Measurements from ENCODE around the gene NFILZ. TPM values are rescaled to one million over a fixed set of nuclear protein-coding genes. Genes with fewer than 3 reads are reported as not detected.
A peak's percentile ranks its signal among the peaks of the same experiment; 100 is the strongest.
"Not testable (repeated sequence)": the region's sequence is repeated elsewhere in the genome, so short reads cannot be mapped to it uniquely, and the experiment has no call there.

Gene NFILZ
- polyA plus RNA-seq, 10 donors, result not detected

- DNase-seq, result no peak
Observed at GRCh38 chr19:8611391-8611876, 19.0 kb upstream of the NFILZ start.

GRCh38 chr19:8611877-8612806 lies 18.3 kb upstream of the NFILZ start:
- peak; percentile 63 to 87 (median 77) for DNase-seq

- DNase-seq, result no peak
Observed at GRCh38 chr19:8612807-8613171, 17.6 kb upstream of the NFILZ start.

DNA sequence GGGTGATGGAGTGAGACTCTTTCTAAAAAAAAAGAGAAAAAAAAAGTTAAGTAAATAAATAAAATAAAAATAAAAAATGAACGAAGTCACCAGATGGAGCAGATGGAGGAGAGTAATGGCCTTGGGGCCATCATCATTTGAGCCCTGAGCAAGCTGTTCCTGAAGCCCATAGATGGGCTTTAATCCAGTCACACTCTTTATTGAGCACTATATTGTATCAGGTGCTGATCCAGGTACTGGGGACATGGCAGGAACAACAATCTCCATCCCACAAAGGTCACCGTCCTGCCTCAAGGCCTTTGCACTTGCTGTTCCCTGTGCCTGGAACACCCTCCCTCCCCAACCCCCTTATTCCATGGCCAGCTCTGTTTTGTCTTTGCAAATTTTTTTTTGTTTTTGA lies 16.0 kb upstream of the NFILZ start:
- DNase-seq, result no peak

DNA sequence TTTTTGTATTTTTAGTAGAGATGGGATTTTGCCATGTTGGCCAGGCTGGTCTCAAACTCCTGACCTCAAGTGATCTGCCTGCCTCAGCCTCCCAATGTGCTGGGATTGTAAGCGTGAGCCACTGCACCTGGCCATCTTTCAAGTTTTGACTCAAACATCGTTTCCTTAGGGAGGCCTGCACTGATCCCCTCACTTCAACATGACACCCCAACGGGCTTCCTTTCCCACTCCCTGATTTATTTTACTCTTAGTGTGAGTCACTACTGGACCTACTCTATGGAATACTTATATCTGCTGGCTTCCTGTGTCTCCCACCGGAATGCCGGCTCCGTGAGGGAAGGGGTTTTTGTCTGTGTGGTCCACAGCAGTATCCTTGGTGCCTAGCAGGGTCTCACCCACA lies 15.4 kb upstream of the NFILZ start:
- DNase-seq, result no peak

GRCh38 chr19:8615813-8616596 lies 14.4 kb upstream of the NFILZ start:
- DNase-seq, result peak in 2 of 3 donors; percentile 63 to 75

GRCh38 chr19:8616861-8617260 lies 13.6 kb upstream of the NFILZ start:
- DNase-seq, result no peak

GRCh38 chr19:8617325-8617724 lies 13.1 kb upstream of the NFILZ start:
- DNase-seq, result not testable (repeated sequence)

- no peak for DNase-seq
Observed at GRCh38 chr19:8617984-8618383, 12.4 kb upstream of the NFILZ start.

- no peak for DNase-seq
Observed at GRCh38 chr19:8618751-8619150, 11.7 kb upstream of the NFILZ start.

- DNase-seq, result not testable (repeated sequence)
Observed at GRCh38 chr19:8622886-8623285, 7.5 kb upstream of the NFILZ start.

DNA sequence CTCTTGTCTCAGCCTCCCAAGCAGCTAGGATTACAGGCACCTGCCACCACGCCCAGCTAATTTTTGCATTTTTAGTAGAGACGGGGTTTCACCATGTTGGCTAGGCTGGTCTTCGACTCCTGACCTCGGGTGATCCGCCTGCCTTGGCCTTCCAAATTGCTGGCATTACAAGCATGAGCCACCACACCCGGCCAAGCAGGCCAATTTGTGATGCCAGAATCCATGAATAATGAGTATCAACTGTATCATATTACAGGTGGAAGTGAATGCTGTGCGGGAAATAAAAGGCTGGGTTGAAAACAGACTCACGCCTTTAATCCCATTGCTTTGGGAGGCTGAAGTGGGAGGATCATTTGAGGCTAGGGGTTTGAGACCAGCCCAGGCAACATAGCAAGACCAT lies 3.6 kb upstream of the NFILZ start:
- DNase-seq, result no peak

GRCh38 chr19:8629184-8629583 lies 1.2 kb upstream of the NFILZ start:
- no peak for DNase-seq

DNA sequence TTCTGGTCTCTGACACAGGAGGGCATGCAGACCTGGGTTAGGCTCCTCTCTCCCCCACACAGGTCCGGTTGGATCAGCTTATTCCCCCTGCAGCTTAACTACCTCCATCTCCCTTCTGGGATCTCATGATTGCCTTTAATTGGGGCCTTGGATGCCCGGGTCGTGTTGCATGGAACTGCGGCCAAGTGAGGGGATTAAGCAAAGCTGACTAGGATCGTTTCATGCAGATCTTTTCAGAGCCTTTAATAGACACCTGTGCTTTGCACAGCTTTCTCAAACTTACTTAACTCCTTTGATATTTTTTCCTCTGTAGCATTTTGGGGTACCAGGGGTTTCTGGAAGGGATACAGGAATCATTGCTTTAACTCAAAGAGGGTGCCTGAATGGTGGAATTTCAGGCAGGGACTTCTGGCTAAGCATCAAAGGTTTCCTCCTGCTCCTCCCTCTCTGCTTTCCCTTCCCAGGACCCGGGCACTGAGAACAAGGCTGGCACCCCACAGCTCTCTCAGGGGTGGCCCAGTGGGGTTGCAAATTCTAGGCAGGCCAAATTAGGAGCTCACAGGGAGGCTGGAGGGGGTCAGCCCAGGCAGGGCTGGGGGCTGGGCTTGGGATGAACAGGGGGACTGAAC lies 477 bp downstream of the NFILZ start:
- no peak for DNase-seq

DNA sequence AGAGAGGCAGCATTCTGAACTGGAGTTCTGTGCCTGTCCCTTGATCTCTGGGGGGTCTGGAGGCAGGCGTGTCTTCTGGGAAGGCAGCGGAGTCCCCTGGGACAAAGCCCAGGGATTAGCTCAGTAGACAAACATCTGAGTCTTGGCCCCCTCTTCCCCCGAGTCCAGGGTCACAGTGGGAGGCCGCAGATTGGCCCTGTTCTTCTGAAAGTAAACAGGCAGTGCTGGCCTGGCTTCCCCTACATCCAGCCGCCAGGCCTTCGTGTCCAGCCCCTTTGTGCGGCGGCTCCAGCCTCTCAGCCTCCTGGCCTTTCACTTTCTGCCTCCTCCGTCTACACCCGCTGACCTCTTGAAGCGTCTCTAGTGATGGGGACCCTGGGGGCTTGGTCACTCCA lies 989 bp downstream of the NFILZ start:
- DNase-seq, result no peak

GRCh38 chr19:8635422-8635821 lies 5.0 kb downstream of the NFILZ start:
- no peak for DNase-seq

DNA sequence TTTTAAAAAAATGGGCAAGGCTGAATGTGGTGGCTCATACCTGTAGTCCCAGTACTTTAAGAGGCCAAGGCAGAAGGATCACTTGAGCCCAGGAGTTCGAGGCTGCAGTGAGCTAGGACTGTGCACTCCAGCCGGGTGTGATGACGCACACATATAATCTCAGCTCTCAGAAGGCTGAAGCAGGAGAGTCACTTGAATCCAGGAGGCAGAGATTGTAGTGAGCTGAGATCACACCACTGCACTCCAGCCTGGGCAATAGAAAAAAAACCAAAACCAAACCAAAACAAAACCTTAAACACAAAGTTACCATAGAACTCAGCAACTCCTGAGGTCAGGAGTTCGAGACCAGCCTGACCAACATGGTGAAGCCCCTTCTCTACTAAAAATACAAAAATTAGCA lies 6.6 kb downstream of the NFILZ start:
- not testable (repeated sequence) for DNase-seq

- DNase-seq, result no peak
Observed at GRCh38 chr19:8638078-8638619, 7.7 kb downstream of the NFILZ start.

DNA sequence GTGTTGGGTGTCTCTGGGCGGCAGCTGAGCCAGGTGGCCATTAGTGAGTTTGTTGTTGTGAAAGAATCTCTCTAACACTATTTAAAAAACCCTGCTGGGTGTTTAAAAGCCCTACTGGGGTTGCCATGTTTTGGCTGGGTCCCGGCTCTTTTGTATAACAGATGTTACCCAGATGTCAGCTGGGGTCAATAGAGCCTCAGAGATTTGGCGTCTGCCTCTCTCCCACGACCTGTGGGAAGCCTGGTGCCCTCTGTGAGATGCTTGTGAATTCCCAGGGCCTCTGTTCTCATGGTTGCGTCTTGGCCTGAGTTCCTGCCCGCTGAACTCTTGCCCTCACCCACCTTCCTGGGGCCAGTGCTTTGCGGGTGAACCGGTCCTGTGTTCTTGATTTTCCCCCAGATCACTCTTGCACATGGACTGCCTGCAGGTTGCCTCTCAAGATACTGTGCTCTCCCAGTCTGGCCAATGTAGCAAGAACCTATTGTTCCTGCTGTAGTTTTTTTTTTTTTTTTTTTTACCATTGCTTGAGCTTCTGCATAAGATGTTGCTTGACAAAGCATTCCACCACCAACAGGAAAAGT lies 9.5 kb downstream of the NFILZ start:
- DNase-seq, result no peak

DNA sequence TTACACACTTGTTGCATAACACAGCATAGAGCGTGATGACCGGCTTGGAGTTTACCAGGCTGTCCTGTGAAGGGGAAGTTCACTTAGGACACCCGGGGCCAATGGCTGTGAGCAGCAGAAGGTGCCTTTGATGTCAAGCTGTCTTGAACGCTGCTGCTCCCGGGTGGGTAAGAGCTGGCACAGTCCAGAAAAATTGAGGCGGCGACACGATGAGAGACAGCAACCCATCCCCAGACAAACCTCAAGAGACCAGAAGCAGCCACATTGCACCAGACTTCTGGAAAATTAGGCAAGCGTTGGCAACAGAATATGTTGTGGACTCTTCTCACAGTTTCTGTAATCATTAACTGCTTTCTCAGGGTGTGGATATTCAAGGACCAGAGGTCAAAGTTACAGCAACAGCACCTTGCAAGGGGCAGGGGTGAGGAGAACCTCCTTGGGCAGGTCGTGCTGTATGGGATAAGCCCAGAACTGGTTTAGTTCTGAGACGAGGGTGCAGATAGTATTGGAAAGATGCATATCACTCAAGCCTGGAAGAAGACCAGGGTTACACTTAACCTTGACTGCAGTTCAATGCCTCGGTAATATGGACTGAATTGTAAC lies 10.1 kb downstream of the NFILZ start:
- peak in 1 of 3 donors; percentile 32 for DNase-seq

- DNase-seq, result no peak
Observed at GRCh38 chr19:8641221-8641907, 10.9 kb downstream of the NFILZ start.

Data from muscle of back (tissue), 11 donors.